GM12873 (cell line): Measurements from ENCODE around the gene MBD3L2B.
"Not testable (repeated sequence)": the region's sequence is repeated elsewhere in the genome, so short reads cannot be mapped to it uniquely, and the experiment has no call there.

Source experiments
- CTCF ChIP-seq: IDR thresholded peaks from 2 replicates; pipeline ENCODE4 v1.5.1; 2012; ENCODE audit warnings: low read depth, mild to moderate bottlenecking, moderate library complexity, low read length, control low read depth; ENCODE audit not compliant: insufficient read depth; ENCODE audit errors: missing control alignments

The MBD3L2B gene

GRCh38 chr19:7063339-7063738, 42.1 kb upstream of the MBD3L2B start:
- TF ChIP-seq CTCF, result no peak

DNA sequence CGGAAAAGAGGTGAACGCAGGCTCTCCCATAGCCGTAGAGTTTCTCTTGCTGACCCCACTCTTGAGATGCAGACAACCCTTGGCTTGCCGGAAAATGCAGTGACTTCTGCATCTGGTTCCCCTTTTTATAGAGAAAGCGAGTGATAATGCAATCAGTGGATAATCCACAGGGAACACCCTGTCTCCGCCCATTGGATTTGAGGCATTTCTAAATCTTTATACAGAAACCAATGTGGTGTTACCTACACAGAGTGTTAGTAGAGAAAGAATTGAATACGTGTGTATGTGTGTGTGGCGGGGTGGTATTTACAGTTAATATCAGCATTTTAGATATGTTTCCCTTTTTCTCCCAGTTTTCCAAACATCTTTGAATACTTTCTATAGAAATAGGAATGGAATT, 37.3 kb upstream of the MBD3L2B start, which contains the start of gene MBD3L3:
Gene MBD3L3 (minus strand): TSS at position 101 of the 400 bp plus-strand sequence. CDS start 71 bp downstream, at position 30.
- TF ChIP-seq CTCF, result not testable (repeated sequence)

- not testable (repeated sequence) for TF ChIP-seq CTCF
Observed at GRCh38 chr19:7049021-7049420, 27.8 kb upstream of the MBD3L2B start, which contains the start of gene MBD3L2. TSS of gene MBD3L2 (plus strand) at chr19:7049321. CDS start at chr19:7049374, 53 bp downstream.

DNA sequence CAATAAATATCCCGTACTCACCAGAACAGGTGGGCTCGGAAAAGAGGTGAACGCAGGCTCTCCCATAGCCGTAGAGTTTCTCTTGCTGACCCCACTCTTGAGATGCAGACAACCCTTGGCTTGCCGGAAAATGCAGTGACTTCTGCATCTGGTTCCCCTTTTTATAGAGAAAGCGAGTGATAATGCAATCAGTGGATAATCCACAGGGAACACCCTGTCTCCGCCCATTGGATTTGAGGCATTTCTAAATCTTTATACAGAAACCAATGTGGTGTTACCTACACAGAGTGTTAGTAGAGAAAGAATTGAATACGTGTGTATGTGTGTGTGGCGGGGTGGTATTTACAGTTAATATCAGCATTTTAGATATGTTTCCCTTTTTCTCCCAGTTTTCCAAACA, 18.8 kb upstream of the MBD3L2B start, which contains the start of gene MBD3L4:
Gene MBD3L4 (minus strand): TSS at position 101 of the 400 bp plus-strand sequence. CDS start 35 bp downstream, at position 66.
- not testable (repeated sequence) for TF ChIP-seq CTCF

DNA sequence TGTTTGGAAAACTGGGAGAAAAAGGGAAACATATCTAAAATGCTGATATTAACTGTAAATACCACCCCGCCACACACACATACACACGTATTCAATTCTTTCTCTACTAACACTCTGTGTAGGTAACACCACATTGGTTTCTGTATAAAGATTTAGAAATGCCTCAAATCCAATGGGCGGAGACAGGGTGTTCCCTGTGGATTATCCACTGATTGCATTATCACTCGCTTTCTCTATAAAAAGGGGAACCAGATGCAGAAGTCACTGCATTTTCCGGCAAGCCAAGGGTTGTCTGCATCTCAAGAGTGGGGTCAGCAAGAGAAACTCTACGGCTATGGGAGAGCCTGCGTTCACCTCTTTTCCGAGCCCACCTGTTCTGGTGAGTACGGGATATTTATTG, 9.0 kb upstream of the MBD3L2B start, which contains the start of gene MBD3L5:
Gene MBD3L5 (plus strand): TSS at position 301 of the 400 bp plus-strand sequence. CDS start 34 bp downstream, at position 335.
- TF ChIP-seq CTCF, result not testable (repeated sequence)

- no peak for TF ChIP-seq CTCF
Observed at GRCh38 chr19:7018828-7019227, 2.4 kb downstream of the MBD3L2B start.

DNA sequence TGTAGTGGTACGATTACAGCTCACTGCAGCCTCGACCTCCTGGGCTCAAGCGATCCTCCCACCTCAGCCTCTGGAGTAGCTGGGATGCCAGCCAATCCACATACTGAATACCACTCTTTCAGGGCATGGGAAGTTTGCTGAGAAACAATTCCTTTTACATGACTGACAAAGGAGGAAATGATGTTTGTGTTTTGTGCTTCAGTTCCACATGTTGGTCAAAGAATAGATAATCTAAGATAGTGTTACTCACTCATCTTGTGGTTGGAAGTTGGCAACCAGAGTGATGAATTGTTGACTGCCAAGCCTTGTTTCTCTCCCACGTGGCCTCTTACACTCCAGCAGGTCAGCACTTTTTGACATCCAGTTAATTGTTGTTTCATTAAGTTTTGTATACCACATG, 7.6 kb downstream of the MBD3L2B start:
- TF ChIP-seq CTCF, result no peak
